Measurements from ENCODE around the gene TCEAL3.
"Not testable (repeated sequence)": the region's sequence is repeated elsewhere in the genome, so short reads cannot be mapped to it uniquely, and the experiment has no call there.

DNA sequence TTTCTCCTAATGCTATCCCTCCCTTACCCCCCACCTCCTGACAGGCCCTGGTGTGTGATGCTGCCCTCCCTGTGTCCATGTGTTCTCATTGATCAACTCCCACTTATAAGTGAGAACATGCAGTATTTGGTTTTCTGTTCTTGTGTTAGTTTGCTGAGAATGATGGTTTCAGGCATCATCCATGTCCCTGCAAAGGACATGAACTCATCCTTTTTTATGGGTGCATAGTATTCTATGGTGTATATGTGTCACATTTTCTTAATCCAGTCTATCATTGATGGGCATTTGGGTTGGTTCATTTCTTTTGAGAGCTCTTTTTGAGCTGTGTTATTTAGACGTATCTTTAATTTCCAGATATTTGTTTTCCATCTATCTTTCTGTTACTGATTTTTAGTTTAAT lies 15.5 kb upstream of the TCEAL3 start:
- TF ChIP-seq POLR2AphosphoS5 (IDR thresholded peaks at IDR 0.05); REST (IDR thresholded peaks at IDR 0.05; ENCODE audit: borderline replicate concordance); EZH2 (IDR thresholded peaks at IDR 0.05; ENCODE audit: borderline replicate concordance, insufficient read depth, low read length, poor library complexity, severe bottlenecking): not testable (repeated sequence)
